ENCODE results near the gene JMY. TPM values are rescaled to one million over a fixed set of nuclear protein-coding genes. Genes with fewer than 3 reads are reported as not detected.

The JMY gene
- total and polyA plus RNA-seq, 2 of the 8 experiments (the other 6 are each of a cell fraction or from before 2014, with no cell fraction given), result 2.8 to 13.9 TPM

Small RNA genes lying within 50 kb of the gene (small RNA-seq; reads per million reads assigned to genes)
- gene AC016559.1 (ENCODE audit: insufficient read depth) (not detected), gene RF00425 (ENCODE audit: insufficient read depth) (not detected)

Other genes starting within 250 kb of the JMY start
- 1.1 TPM in 1 of 2 replicates, not detected in the other for gene DMGDH, start 166.5 kb upstream of the JMY start, total RNA-seq (2021; fragmentation: NEBNext Ultra II Directional; extraction: Animal tissue kit (Norgen Biotek cat#: 25700))
- gene DMGDH, start 166.5 kb upstream of the JMY start, polyA plus RNA-seq (2011; rRNA removed), result 0.15 and 0.31 TPM in 2 replicates
- not detected in 2 replicates for gene BHMT2, start 166.4 kb upstream of the JMY start, total RNA-seq (2021; fragmentation: NEBNext Ultra II Directional; extraction: Animal tissue kit (Norgen Biotek cat#: 25700))
- gene BHMT2, start 166.4 kb upstream of the JMY start, polyA plus RNA-seq (2011; rRNA removed), result 0.11 TPM in 1 of 2 replicates, not detected in the other
- 1.6 and 1.7 TPM in 2 replicates for gene BHMT, start 124.3 kb upstream of the JMY start, total RNA-seq (2021; fragmentation: NEBNext Ultra II Directional; extraction: Animal tissue kit (Norgen Biotek cat#: 25700))
- gene BHMT, start 124.3 kb upstream of the JMY start, polyA plus RNA-seq (2011; rRNA removed), result 0.54 and 1.1 TPM in 2 replicates